K562 treated with DMSO at 1 percent for 24 hours (cell line): Measurements from ENCODE around the gene CFAP410. TPM values are rescaled to one million over a fixed set of nuclear protein-coding genes. Genes with fewer than 3 reads are reported as not detected.

ENCODE experiments used
- total RNA-seq: library from RNA; unstranded; fragments of 300-600 nt; gene quantifications from 2 replicates; pipeline ENCODE4 v1.2.3, GENCODE V29; 2022; ENCODE audit warnings: low read depth; ENCODE audit not compliant: insufficient read depth

The CFAP410 gene
- total RNA-seq = 19.1 and 28.2 TPM in 2 replicates

GRCh38 chr21:44338971-44339910 is at the start of gene CFAP410:
Gene CFAP410 (minus strand): TSS chr21:44339390. CDS start chr21:44339194, 196 bp downstream.

GRCh38 chr21:44353191-44353970 is 14.2 kb upstream of the CFAP410 start, which contains the start of gene TRPM2:
Gene TRPM2 (plus strand): TSS chr21:44353621. CDS start chr21:44353701, 80 bp downstream.

GRCh38 chr21:44299458-44300261 is 39.5 kb downstream of the CFAP410 start, which contains the start of gene PFKL:
Gene PFKL (plus strand): TSS chr21:44300053. CDS start chr21:44300106, 53 bp downstream.

GRCh38 chr21:44285138-44285992 is 53.8 kb downstream of the CFAP410 start, which contains the start of gene AIRE:
Gene AIRE (plus strand): TSS chr21:44285876. CDS start chr21:44286007, 131 bp downstream.

Other genes with a start within 250 kb of the CFAP410 start
- gene PWP2, start 232.0 kb downstream of the CFAP410 start, total RNA-seq = 16.8 and 18.8 TPM in 2 replicates
- gene GATD3, start 205.7 kb downstream of the CFAP410 start, total RNA-seq = 80.2 and 87.1 TPM in 2 replicates
- gene ICOSLG, start 98.4 kb downstream of the CFAP410 start, total RNA-seq = 7.6 and 9.0 TPM in 2 replicates
- gene DNMT3L, start 77.5 kb downstream of the CFAP410 start, total RNA-seq = not detected in 2 replicates
- gene AIRE, start 53.5 kb downstream of the CFAP410 start, total RNA-seq = not detected in 2 replicates
- 175 and 200 TPM in 2 replicates for gene PFKL, start 39.3 kb downstream of the CFAP410 start, total RNA-seq
- 3.2 and 4.5 TPM in 2 replicates for gene TRPM2, start 14.2 kb upstream of the CFAP410 start, total RNA-seq
- 0.13 and 0.21 TPM in 2 replicates for gene LRRC3, start 116.1 kb upstream of the CFAP410 start, total RNA-seq
- not detected in 2 replicates for gene KRTAP10-1, start 200.8 kb upstream of the CFAP410 start, total RNA-seq
- not detected in 2 replicates for gene KRTAP10-2, start 212.1 kb upstream of the CFAP410 start, total RNA-seq
- not detected in 2 replicates for gene KRTAP10-3, start 219.4 kb upstream of the CFAP410 start, total RNA-seq
- not detected in 2 replicates for gene KRTAP10-4, start 234.3 kb upstream of the CFAP410 start, total RNA-seq
- gene KRTAP10-5, start 241.2 kb upstream of the CFAP410 start, total RNA-seq = not detected in 2 replicates